GM08714 (cell line): Measurements from ENCODE around the gene SIN3B.
"Not testable (repeated sequence)": the region's sequence is repeated elsewhere in the genome, so short reads cannot be mapped to it uniquely, and the experiment has no call there.

Source experiments
- H3K4me3 ChIP-seq: fragments of 200-500 bp; sonication (Bioruptor generic); 2 replicates; pipeline ENCODE4 v1.5.1; 2014; ENCODE audit warnings: mild to moderate bottlenecking, low read length, inconsistent platforms
- ZNF274 ChIP-seq: IDR thresholded peaks from 2 replicates; pipeline ENCODE4 v1.6.1; 2012; ENCODE audit warnings: mild to moderate bottlenecking, low read depth, low read length

The SIN3B gene

GRCh38 chr19:16829010-16829821 lies at the start of gene SIN3B:
TSS of gene SIN3B (plus strand) at chr19:16829398. CDS start at chr19:16829421, 23 bp downstream.
- peak within 1 kb of the TSS; percentile 81 for H3K4me3 ChIP-seq
- no peak for TF ChIP-seq ZNF274

GRCh38 chr19:16779539-16780163 lies 49.5 kb upstream of the SIN3B start:
- H3K4me3 ChIP-seq, result no peak overlapping the region
- TF ChIP-seq ZNF274, result no peak

GRCh38 chr19:16782719-16783118 lies 46.5 kb upstream of the SIN3B start:
- no peak overlapping the region for H3K4me3 ChIP-seq
- TF ChIP-seq ZNF274, result no peak

GRCh38 chr19:16788479-16788878 lies 40.7 kb upstream of the SIN3B start:
- H3K4me3 ChIP-seq, result no peak overlapping the region
- TF ChIP-seq ZNF274, result no peak

DNA sequence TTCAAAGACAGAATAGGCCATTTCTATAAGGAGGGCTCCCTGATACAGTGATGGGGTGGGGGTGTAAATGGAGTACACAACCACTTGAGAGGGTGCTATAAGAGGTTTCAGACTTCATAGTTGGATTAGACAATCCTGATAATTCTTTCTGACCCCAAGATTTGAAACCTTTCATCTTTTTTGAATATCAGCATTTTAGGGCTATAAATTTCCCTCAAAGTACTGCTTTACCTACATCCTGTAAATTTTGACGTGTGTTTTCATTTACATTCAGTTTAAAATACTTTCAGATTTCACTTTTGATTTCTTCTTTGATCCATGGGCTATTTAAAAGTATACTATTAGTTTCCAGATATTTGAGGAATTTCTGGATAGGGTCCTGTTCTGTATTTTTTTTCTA lies 40.0 kb upstream of the SIN3B start:
- no peak for TF ChIP-seq ZNF274
- H3K4me3 ChIP-seq, result no peak overlapping the region

DNA sequence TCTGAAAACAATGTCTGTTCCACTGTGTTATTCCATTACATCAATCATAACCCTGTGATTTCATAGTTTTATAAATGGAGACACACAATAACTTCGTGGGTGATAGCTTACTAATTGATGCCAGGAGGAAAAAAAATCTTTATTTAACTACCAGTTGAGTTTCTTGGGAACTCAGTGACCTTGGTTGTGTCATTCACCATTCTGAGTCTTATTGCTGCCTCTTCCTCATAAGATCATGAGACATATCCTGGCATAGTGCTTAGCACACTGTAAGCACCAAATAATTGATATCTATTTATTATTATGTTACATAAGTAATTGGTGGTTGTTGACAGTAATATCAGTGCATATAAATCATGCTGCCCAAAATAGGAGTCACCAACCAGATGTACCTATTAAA lies 39.1 kb upstream of the SIN3B start:
- no peak for TF ChIP-seq ZNF274
- no peak overlapping the region for H3K4me3 ChIP-seq

- TF ChIP-seq ZNF274, result no peak
- H3K4me3 ChIP-seq, result no peak overlapping the region
Measured at GRCh38 chr19:16791942-16792341, 37.3 kb upstream of the SIN3B start.

GRCh38 chr19:16794456-16795441 lies 34.4 kb upstream of the SIN3B start:
- no peak for TF ChIP-seq ZNF274
- no peak overlapping the region for H3K4me3 ChIP-seq

DNA sequence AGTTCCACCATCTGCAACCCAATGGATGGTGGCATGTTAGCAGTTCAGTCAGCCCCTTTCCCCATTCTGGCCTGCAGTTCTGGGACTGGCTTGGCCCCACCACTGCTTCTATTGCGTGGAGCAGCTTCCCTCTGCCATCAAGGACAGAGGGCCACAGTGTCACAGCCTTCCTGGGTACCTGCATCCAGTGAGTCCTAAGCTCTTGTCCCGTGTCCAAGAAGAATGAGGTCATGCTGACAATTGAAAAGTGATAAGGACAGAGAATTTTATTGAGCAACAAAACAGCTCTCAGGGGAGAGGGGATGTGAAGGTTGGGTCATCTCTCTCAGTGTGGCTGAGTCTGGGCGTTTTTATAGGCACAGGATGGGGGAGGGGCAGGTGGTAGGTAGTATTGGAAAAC lies 33.5 kb upstream of the SIN3B start:
- TF ChIP-seq ZNF274, result no peak
- H3K4me3 ChIP-seq, result no peak overlapping the region

GRCh38 chr19:16797876-16798275 lies 31.3 kb upstream of the SIN3B start:
- H3K4me3 ChIP-seq, result no peak overlapping the region
- no peak for TF ChIP-seq ZNF274

DNA sequence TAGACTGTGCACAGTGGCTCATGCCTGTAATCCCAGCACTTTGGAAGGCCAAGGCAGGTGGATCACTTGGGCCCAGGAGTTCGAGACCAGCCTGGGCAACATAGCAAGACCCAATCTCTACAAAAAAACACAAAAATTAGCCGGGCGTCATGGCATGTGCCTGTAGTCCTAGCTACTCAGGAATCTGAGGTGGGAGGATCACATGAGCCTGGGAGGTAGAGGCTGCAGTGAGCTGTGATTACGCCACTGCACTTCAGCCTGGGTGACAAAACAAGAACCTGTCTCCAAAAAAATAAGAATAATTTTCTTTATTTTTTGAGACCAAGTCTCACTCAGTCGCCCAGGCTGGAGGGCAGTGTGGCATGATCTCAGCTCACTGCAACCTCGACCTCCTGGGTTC lies 30.9 kb upstream of the SIN3B start:
- H3K4me3 ChIP-seq, result not testable (repeated sequence)

DNA sequence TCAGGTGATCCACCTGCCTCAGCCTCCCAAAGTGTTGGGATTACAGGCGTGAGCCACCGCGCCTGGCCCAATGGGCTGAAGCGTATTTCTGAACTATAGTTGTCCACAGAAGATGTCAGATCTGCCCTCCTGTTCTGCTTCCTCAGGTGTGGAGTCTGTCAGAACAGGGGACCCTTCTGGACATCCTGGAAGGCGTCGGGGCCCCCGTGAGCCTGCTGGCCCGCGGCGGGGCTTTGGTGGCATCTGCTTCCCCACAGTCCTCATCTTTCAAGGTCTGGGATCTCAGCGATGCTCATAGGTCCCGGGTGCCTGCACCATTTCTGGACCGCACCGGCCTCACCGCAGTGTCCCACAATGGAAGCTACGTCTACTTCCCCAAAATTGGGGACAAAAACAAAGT lies 29.5 kb upstream of the SIN3B start:
- no peak overlapping the region for H3K4me3 ChIP-seq
- no peak for TF ChIP-seq ZNF274

- TF ChIP-seq ZNF274, result no peak
- H3K4me3 ChIP-seq, result no peak overlapping the region
Measured at GRCh38 chr19:16801600-16802013, 27.6 kb upstream of the SIN3B start.

GRCh38 chr19:16804176-16804575 lies 25.0 kb upstream of the SIN3B start:
- H3K4me3 ChIP-seq, result no peak overlapping the region
- no peak for TF ChIP-seq ZNF274

DNA sequence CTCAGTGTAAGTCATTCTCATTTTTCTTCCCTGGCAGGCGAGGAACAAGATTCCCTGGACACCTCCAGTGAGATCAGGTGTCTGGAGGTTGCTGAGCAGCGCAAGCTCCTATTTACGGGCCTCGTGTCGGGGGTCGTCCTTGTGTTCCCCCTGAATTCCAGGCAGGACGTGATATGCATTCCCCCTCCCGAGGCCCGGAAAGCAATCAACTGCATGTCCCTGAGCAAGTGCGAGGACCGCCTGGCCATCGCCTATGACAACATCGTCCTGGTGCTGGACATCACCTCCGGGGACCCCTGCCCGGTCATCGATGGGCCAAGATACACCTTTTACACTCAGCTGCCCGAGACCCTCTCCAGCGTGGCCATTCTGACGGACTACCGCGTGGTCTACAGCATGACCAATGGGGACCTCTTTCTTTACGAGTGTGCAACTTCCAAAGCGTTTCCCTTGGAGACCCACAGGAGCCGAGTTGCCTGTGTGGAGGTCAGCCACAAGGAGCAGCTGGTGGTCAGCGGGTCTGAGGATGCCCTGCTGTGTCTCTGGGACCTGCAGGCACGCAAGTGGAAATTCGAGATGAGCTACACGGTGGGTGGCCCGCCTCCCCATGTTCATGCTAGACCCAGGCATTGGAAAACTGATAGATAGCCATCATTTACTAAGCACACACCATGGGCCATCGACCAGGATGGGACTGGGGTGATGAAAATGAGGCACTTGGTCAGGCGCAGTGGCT lies 21.5 kb upstream of the SIN3B start:
- no peak for TF ChIP-seq ZNF274

More for the DNA sequence above, 21.5 kb upstream of the SIN3B start:
- H3K4me3 ChIP-seq, result no peak overlapping the region
